Transverse colon (tissue), 4 donors: Measurements from ENCODE around the gene CCDC14. TPM values are rescaled to one million over a fixed set of nuclear protein-coding genes. Genes with fewer than 3 reads are reported as not detected.

Experiments
- DNase-seq: peaks from one replicate; pipeline ENCODE4 v3.0.0-alpha.2; 2019
- H3K27ac ChIP-seq, 4 donors: fragments of 200-600 bp; sonication (generic); 2 replicates each; pipeline ENCODE4 v1.5.1; 2016 to 2018; ENCODE audit warnings: inconsistent platforms in 4 of 4
- H3K27me3 ChIP-seq: fragments of 200-600 bp; sonication (generic); 2 replicates; pipeline ENCODE4 v1.5.1; 2017; ENCODE audit warnings: inconsistent platforms
- H3K36me3 ChIP-seq, 4 donors: fragments of 200-600 bp; sonication (generic); 2 replicates each; pipeline ENCODE4 v1.5.1; 2017 to 2019; ENCODE audit warnings: inconsistent platforms in 4 of 4
- H3K4me1 ChIP-seq, 4 donors: fragments of 200-600 bp; sonication (generic); 2 replicates each; pipeline ENCODE4 v1.5.1; 2017 to 2020; ENCODE audit warnings: inconsistent platforms in 4 of 4
- H3K4me3 ChIP-seq, 4 donors: fragments of 200-600 bp; sonication (generic); 1 replicate in 1 of 4; 2 replicates in 3 of 4; pipeline versions ENCODE4 v1.5.1 to v1.6.1; 2017 to 2019; ENCODE audit warnings: inconsistent platforms in 4 of 4
- H3K9me3 ChIP-seq, 2 donors: fragments of 200-600 bp; sonication (generic); 2 replicates each; pipeline ENCODE4 v1.5.1; 2017 to 2019; ENCODE audit warnings: inconsistent platforms in 2 of 2
- EP300 ChIP-seq: sonication (generic); formaldehyde crosslinking; IDR thresholded peaks from one replicate; pipeline ENCODE4 v1.6.1; 2017; ENCODE audit warnings: antibody characterized with exemption, low read depth
- POLR2A ChIP-seq: fragments of 450-650 bp; IDR thresholded peaks from one replicate; pipeline ENCODE4 v1.6.1; 2016; ENCODE audit warnings: antibody characterized with exemption, mild to moderate bottlenecking, moderate library complexity
- POLR2AphosphoS5 ChIP-seq, 3 donors: sonication (generic); formaldehyde crosslinking; IDR thresholded peaks; one replicate each; pipeline ENCODE4 v1.6.1; 2016; ENCODE audit warnings: antibody characterized with exemption in 3 of 3
- WGBS, 2 donors: methylation state at CpG; one replicate each; pipeline ENCODE4 v1.1.5; 2018; ENCODE audit warnings: low coverage in 1 of 2; 5-methylcytosine and 5-hydroxymethylcytosine counted together
- in situ Hi-C, 4 donors: fragments of 200-750 bp; cut with MboI; loops; one replicate each; pipeline versions ENCODE4 v1.15.0 to v1.15.1; 2017; ENCODE audit warnings: low sequenced_read_pairs in 3 of 4, low pct_ligation_motif_present in 1 of 4, low pct_unique_long_range_greater_than_20kb in 1 of 4
- intact Hi-C: fragments of 100-400 bp; cut with DNase I; formaldehyde crosslinking; loops from one replicate; pipeline ENCODE4 v1.15.1; 2023; ENCODE audit warnings: low total_unique reads
- total RNA-seq, 4 donors: library from RNA; depleted of rRNA; stranded (reverse); fragments of >200 nt; gene quantifications; one replicate each; pipeline ENCODE4 v1.1.0, GENCODE V29; 2016
- TF ChIP-seq, protein P1 (sequence below), 5 experiments: fragments of 200-600 bp in 3 of 5; fragments of 450-650 bp in 2 of 5; sonication (generic) in 3 of 5; IDR thresholded peaks; 1 replicate in 2 of 5; 2 replicates in 3 of 5; pipeline ENCODE4 v1.5.1; 2016 to 2017; ENCODE audit warnings: antibody characterized with exemption in 5 of 5, inconsistent platforms in 3 of 5, mild to moderate bottlenecking in 2 of 5, moderate library complexity in 1 of 5

Gene CCDC14
- total RNA-seq, 4 donors from 2014 or later = 93.1 to 117 (median 110) TPM

DNA sequence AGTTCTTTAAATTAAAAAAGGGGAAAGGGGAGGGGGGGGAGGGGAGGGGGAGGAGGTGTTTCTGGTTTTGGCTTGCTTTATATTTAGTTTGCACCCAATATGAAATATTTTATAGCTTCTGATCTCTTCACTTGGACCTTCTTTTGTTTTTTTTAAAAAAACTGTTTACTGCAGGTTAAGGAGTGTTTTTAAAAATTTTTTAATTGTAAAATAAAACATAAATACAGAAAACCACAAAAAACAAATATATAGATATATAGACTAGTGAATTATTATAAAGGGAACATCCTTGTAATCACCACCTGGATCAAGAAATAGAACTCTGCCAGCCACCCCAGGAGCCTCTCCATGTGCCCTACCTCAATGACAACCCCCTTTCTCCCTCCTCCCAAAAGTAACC, 76.0 kb downstream of the CCDC14 start:
- H3K4me3 ChIP-seq = no peak overlapping the region
- peaks cover 53% of the 10 kb centered on the region for H3K27me3 ChIP-seq
- no peak for TF ChIP-seq POLR2A
- TF ChIP-seq, protein P1, sequence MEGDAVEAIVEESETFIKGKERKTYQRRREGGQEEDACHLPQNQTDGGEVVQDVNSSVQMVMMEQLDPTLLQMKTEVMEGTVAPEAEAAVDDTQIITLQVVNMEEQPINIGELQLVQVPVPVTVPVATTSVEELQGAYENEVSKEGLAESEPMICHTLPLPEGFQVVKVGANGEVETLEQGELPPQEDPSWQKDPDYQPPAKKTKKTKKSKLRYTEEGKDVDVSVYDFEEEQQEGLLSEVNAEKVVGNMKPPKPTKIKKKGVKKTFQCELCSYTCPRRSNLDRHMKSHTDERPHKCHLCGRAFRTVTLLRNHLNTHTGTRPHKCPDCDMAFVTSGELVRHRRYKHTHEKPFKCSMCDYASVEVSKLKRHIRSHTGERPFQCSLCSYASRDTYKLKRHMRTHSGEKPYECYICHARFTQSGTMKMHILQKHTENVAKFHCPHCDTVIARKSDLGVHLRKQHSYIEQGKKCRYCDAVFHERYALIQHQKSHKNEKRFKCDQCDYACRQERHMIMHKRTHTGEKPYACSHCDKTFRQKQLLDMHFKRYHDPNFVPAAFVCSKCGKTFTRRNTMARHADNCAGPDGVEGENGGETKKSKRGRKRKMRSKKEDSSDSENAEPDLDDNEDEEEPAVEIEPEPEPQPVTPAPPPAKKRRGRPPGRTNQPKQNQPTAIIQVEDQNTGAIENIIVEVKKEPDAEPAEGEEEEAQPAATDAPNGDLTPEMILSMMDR (IDR thresholded peaks at IDR 0.05) = no peak
- TF ChIP-seq EP300 = no peak
- TF ChIP-seq POLR2AphosphoS5 (IDR thresholded peaks at IDR 0.05) = no peak
- peaks cover 4 to 12% (median 10%) of the 10 kb centered on the region in 4 donors for H3K4me1 ChIP-seq
- no peaks in the 10 kb centered on the region for H3K36me3 ChIP-seq
- no peak overlapping the region for H3K27ac ChIP-seq
- DNase-seq = no peak
- in situ Hi-C loops = no loop called here
- H3K9me3 ChIP-seq = peaks cover 0 to 4% of the 10 kb centered on the region in 2 donors
- intact Hi-C loops = no loop called here

DNA sequence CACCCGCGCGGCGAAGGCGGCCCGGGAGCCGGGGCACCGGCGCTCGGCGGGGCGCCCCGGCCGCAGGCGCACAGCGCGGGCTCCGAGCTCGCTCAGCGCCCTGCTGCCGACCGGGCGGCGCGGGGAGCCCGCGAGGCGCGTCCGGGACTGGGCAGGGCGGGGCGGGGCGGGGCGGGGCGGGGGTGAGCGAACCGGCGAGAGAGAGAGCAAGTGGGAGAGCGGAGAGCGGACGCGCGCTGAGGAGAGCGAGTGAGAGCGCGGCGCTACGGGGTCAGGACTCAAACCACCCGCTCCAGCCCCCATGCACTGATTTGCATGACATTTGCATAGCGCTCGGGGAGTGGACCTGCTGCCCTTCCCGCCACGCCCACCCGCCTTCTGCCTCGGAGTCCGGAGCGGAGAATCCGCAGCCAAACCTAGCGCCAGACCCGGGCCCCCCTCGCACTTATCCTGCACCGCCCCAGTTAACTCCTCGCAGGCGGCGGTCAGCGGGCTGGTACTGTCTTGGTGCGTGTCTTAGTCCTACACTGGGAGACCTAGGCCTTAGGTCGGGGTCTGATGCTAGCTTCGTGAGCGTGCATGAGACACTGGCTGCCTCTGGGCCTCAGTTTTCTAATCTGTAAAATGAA, 76.7 kb downstream of the CCDC14 start, which contains the start of gene MYLK:
Gene MYLK, minus strand, starts transcription at position 130 of the 629 bp plus-strand sequence. CDS start 90,491 bp downstream, outside the sequence.
- Histone ChIP-seq H3K4me3 (peak within 1 kb of the TSS; percentile 32 to 59 (median 40)), H3K27me3 (peaks cover 53% of the 10 kb centered on the region), H3K4me1 (peaks cover 4 to 12% (median 10%) of the 10 kb centered on the region in 4 donors), H3K27ac (peak within 1 kb of the TSS; percentile 31 to 68 (median 58)), H3K36me3 (no peaks in the 10 kb centered on the region), H3K9me3 (peaks cover 0 to 4% of the 10 kb centered on the region in 2 donors)
- WGBS, 2 donors = 6% methylated on average over 35 of the region's 70 CpGs; no CpG with 5 or more reads in 1 of the 2 donors
- peak; percentile 68 for DNase-seq
- intact Hi-C loops = no loop called here
- TF ChIP-seq EP300 = no peak
- TF ChIP-seq, protein P1 (IDR thresholded peaks at IDR 0.05) = no peak
- no peak for TF ChIP-seq POLR2A
- peak in 1 of 3 donors; percentile 6 for TF ChIP-seq POLR2AphosphoS5 (IDR thresholded peaks at IDR 0.05)
- in situ Hi-C loops = no loop called here

DNA sequence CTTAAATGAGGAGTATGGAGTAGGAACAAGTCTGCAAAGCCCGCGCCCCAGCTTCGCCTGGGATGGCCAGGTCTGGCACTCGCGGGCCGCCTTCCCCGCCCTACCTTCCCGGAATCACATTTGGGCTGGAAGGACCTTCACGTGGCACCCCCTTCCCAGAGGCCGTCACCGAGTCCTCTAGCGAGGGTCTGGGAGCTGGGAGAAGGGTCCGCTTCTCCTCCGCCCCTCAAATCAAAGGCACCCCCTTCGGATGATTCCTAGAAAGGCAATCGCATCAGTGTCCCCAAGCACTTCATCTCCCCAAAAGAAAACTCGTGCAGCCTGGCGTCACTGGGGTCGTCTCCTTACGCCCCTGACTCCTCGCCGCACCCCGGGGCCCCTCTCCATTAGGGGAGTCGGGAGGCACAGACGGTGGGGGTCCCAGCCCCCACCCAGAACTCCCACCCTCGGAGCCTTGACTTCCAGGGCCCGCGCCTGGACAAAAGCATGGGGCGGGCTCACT, 77.3 kb downstream of the CCDC14 start:
- Histone ChIP-seq H3K4me1 (peaks cover 4 to 12% (median 10%) of the 10 kb centered on the region in 4 donors), H3K4me3 (peak overlapping the region; percentile 32 to 59 (median 40)), H3K27me3 (peaks cover 53% of the 10 kb centered on the region), H3K9me3 (peaks cover 0 to 4% of the 10 kb centered on the region in 2 donors), H3K27ac (peak overlapping the region; percentile 31 to 63 (median 50)), H3K36me3 (no peaks in the 10 kb centered on the region)
- in situ Hi-C loops (no loop called here), intact Hi-C loops (no loop called here)
- DNase-seq = peak; percentile 16
- 7% methylated on average over 29 of the region's 29 CpGs; no CpG with 5 or more reads in 1 of the 2 donors for WGBS, 2 donors
- TF ChIP-seq EP300 = no peak
- TF ChIP-seq POLR2A = no peak
- TF ChIP-seq POLR2AphosphoS5 (IDR thresholded peaks at IDR 0.05) = no peak
- TF ChIP-seq, protein P1 (IDR thresholded peaks at IDR 0.05) = no peak

DNA sequence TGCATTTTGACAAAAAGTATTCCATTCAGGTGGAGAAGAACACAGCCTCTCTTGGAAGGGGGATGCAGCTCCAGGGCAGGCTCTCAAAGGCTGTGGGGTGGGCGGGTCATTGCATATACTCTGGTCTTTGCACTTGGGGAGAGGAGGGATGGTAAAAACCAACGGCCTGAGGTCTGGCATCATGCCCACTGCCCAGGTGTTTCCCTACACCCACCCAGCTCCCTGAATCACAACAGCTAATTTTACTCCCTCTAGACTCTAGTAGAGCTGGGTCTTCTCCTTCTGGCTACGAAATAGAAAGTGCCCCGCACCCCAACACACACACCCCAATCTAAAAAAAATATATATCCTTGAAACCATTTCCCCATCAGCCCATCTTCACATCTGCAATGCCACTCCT, 77.9 kb downstream of the CCDC14 start:
- Histone ChIP-seq H3K9me3 (peaks cover 0 to 4% of the 10 kb centered on the region in 2 donors), H3K27ac (no peak overlapping the region), H3K27me3 (peaks cover 53% of the 10 kb centered on the region), H3K4me1 (peaks cover 4 to 12% (median 10%) of the 10 kb centered on the region in 4 donors), H3K4me3 (peak overlapping the region in 1 of 4 donors; percentile 59), H3K36me3 (no peaks in the 10 kb centered on the region)
- WGBS, 2 donors = 54 to 61% methylated on average over 3 to 4 of the region's 4 CpGs
- in situ Hi-C loops = no loop called here
- peak; percentile 21 for DNase-seq
- TF ChIP-seq POLR2AphosphoS5 (IDR thresholded peaks at IDR 0.05) (no peak), POLR2A (no peak), EP300 (no peak)
- TF ChIP-seq, protein P1 (IDR thresholded peaks at IDR 0.05) = no peak
- intact Hi-C loops = no loop called here
